CD4-positive, alpha-beta T cell (primary cell): Measurements from ENCODE around the gene SYPL1. TPM values are rescaled to one million over a fixed set of nuclear protein-coding genes. Genes with fewer than 3 reads are reported as not detected.

Experiments used
- ATAC-seq: fragments of 200-7000 bp; cut with Tn5 transposase; one replicate; pipeline ENCODE4 v1.10.0; 2022; ENCODE audit warnings: mild to moderate bottlenecking; ENCODE audit not compliant: poor library complexity
- CTCF ChIA-PET: fragments of 350-600 bp; sonication (Branson Sonifier 250); formaldehyde crosslinking; loops from one replicate; lab custom pipeline; 2021; ENCODE audit warnings: antibody characterized with exemption, inconsistent platforms; lab: Charles Lee
- POLR2A ChIA-PET: fragments of 350-600 bp; sonication (Branson Sonifier 250); formaldehyde crosslinking; loops from one replicate; lab custom pipeline; 2021; ENCODE audit warnings: antibody characterized with exemption, inconsistent platforms; lab: Charles Lee
- DNase-seq, 14 experiments: peaks; one replicate each; pipeline ENCODE4 v3.0.0-alpha.2; 2013 to 2020; ENCODE audit warnings: mixed read lengths in 2 of 14
- H3K27ac ChIP-seq, 2 donors: one replicate each; pipeline versions ENCODE4 v1.5.1 to v1.7.0; 2013; ENCODE audit warnings: low read length in 2 of 2, low read depth in 1 of 2, mild to moderate bottlenecking in 1 of 2
- H3K27me3 ChIP-seq, 2 experiments: 1 replicate in 1 of 2; 2 replicates in 1 of 2; pipeline versions ENCODE4 v1.6.1 to v1.7.0; 2013; ENCODE audit warnings: low read length in 2 of 2, control low read depth in 1 of 2, mild to moderate bottlenecking in 1 of 2, moderate library complexity in 1 of 2; ENCODE audit not compliant: insufficient read depth in 2 of 2, control insufficient read depth in 1 of 2
- H3K36me3 ChIP-seq: one replicate; pipeline ENCODE4 v1.6.1; 2013; ENCODE audit warnings: low read length, control low read depth; ENCODE audit not compliant: insufficient read depth
- H3K4me1 ChIP-seq: one replicate; pipeline ENCODE4 v1.6.1; 2013; ENCODE audit warnings: low read length, control low read depth; ENCODE audit not compliant: insufficient read depth
- H3K4me3 ChIP-seq: one replicate; pipeline ENCODE4 v1.5.1; 2013; ENCODE audit warnings: mild to moderate bottlenecking, low read length, moderate library complexity
- H3K9me3 ChIP-seq, 2 experiments: 1 replicate in 1 of 2; 2 replicates in 1 of 2; pipeline versions ENCODE4 v1.6.1 to v1.7.0; 2013; ENCODE audit warnings: low read length in 2 of 2, mild to moderate bottlenecking in 2 of 2, control low read depth in 1 of 2, moderate library complexity in 1 of 2; ENCODE audit not compliant: control insufficient read depth in 1 of 2, insufficient read depth in 1 of 2
- H3K27ac Mint-ChIP-seq: one replicate; pipeline ENCODE4 v1.8.0; 2020; ENCODE audit warnings: mixed read lengths
- H3K27me3 Mint-ChIP-seq: one replicate; pipeline ENCODE4 v1.8.0; 2021; ENCODE audit warnings: mixed read lengths
- H3K36me3 Mint-ChIP-seq: one replicate; pipeline ENCODE4 v1.8.0; 2021; ENCODE audit warnings: low read depth, mixed read lengths
- H3K4me1 Mint-ChIP-seq: one replicate; pipeline ENCODE4 v1.8.0; 2021; ENCODE audit warnings: low read depth, mixed read lengths
- H3K4me3 Mint-ChIP-seq: one replicate; pipeline ENCODE4 v1.8.0; 2020; ENCODE audit warnings: mild to moderate bottlenecking, mixed read lengths
- H3K9me3 Mint-ChIP-seq: one replicate; pipeline ENCODE4 v1.8.0; 2020; ENCODE audit warnings: mixed read lengths
- CTCF ChIP-seq: fragments of 200-600 bp; IDR thresholded peaks from one replicate; pipeline ENCODE4 v1.8.0; 2022; ENCODE audit warnings: antibody characterized with exemption, mild to moderate bottlenecking
- intact Hi-C, 2 experiments: fragments of 100-400 bp; cut with DNase I in 1 of 2; cut with micrococcal nuclease in 1 of 2; formaldehyde crosslinking; loops; one replicate each; pipeline versions ENCODE4 v1.15.1 to v1.9.0; 2023 to 2025; cut with DNase I, micrococcal nuclease
- total RNA-seq, 174 experiments: library from RNA in 2 of 174; stranded (reverse) in 2 of 174; gene quantifications; one replicate each; pipeline ENCODE4 v1.2.3 and lab custom pipeline; 2021 to 2026

Gene SYPL1
- total RNA-seq, 2 experiments from 2014 or later: 51.2 to 53.1 TPM

- Mint-ChIP-seq H3K4me1 (peaks cover 47% of the 10 kb centered on the region), H3K9me3 (no peaks in the 10 kb centered on the region), H3K4me3 (no peak overlapping the region), H3K27ac (no peak overlapping the region), H3K36me3 (no peaks in the 10 kb centered on the region), H3K27me3 (no peaks in the 10 kb centered on the region)
- ChIA-PET POLR2A (no interaction called here), CTCF (interaction anchor here (1.6 kb wide), 1 partner anchor 86 kb away, joined by 3 read pairs; no protein-coding TSS in a partner anchor)
- Histone ChIP-seq H3K27me3 (no peaks in the 10 kb centered on the region), H3K9me3 (no peaks in the 10 kb centered on the region), H3K27ac (no peak overlapping the region), H3K4me1 (peaks cover 28% of the 10 kb centered on the region), H3K4me3 (no peak overlapping the region), H3K36me3 (no peaks in the 10 kb centered on the region)
- no peak for ATAC-seq
- no peak for TF ChIP-seq CTCF
- DNase-seq: no peak
- intact Hi-C loops: loop anchor here in 1 of 2 experiments (5.0 kb wide), 1 partner anchor 35 kb away; no protein-coding TSS in a partner anchor
Observed at GRCh38 chr7:106067678-106068077, 44.4 kb downstream of the SYPL1 start.

- H3K4me1 ChIP-seq: peaks cover 11% of the 10 kb centered on the region
- Mint-ChIP-seq H3K4me3 (no peak overlapping the region), H3K27me3 (no peaks in the 10 kb centered on the region), H3K9me3 (no peaks in the 10 kb centered on the region), H3K27ac (no peak overlapping the region), H3K36me3 (no peaks in the 10 kb centered on the region), H3K4me1 (peaks cover 28% of the 10 kb centered on the region)
- H3K27ac ChIP-seq: no peak overlapping the region
- H3K36me3 ChIP-seq: no peaks in the 10 kb centered on the region
- intact Hi-C loops: loop anchor here in 1 of 2 experiments (5.0 kb wide), 1 partner anchor 36 kb away; no protein-coding TSS in a partner anchor
- no peaks in the 10 kb centered on the region for H3K9me3 ChIP-seq
- POLR2A ChIA-PET: no interaction called here
- ATAC-seq (no peak), DNase-seq (no peak)
- no peak overlapping the region for H3K4me3 ChIP-seq
- CTCF ChIA-PET: no interaction called here
- no peak for TF ChIP-seq CTCF
- no peaks in the 10 kb centered on the region for H3K27me3 ChIP-seq
Observed at GRCh38 chr7:106065575-106066500, 46.3 kb downstream of the SYPL1 start.

GRCh38 chr7:106064771-106065574 lies 47.1 kb downstream of the SYPL1 start:
- DNase-seq (no peak), ATAC-seq (no peak)
- H3K27ac Mint-ChIP-seq: no peak overlapping the region
- no peak for TF ChIP-seq CTCF
- H3K27ac ChIP-seq: no peak overlapping the region
- ChIA-PET CTCF (no interaction called here), POLR2A (no interaction called here)
- no peaks in the 10 kb centered on the region for H3K27me3 ChIP-seq
- H3K4me3 ChIP-seq: no peak overlapping the region
- no peaks in the 10 kb centered on the region for H3K36me3 ChIP-seq
- H3K27me3 Mint-ChIP-seq: no peaks in the 10 kb centered on the region
- H3K9me3 Mint-ChIP-seq: no peaks in the 10 kb centered on the region
- H3K4me1 Mint-ChIP-seq: peaks cover 23% of the 10 kb centered on the region
- H3K36me3 Mint-ChIP-seq: no peaks in the 10 kb centered on the region
- H3K4me3 Mint-ChIP-seq: no peak overlapping the region
- no peaks in the 10 kb centered on the region for H3K9me3 ChIP-seq
- intact Hi-C loops: loop anchor here in 1 of 2 experiments (5.0 kb wide), 1 partner anchor 37 kb away; no protein-coding TSS in a partner anchor
- H3K4me1 ChIP-seq: peaks cover 3% of the 10 kb centered on the region
